GM21528 (cell line): ENCODE data around the gene DGKI.

Source experiments
- ATAC-seq: cut with Tn5 transposase; IDR thresholded peaks from one replicate; pipeline ENCODE4 v1.9.1; 2021; ENCODE audit warnings: mild to moderate bottlenecking, moderate library complexity; ENCODE audit not compliant: unreplicated experiment, low FRiP score

The DGKI gene

DNA sequence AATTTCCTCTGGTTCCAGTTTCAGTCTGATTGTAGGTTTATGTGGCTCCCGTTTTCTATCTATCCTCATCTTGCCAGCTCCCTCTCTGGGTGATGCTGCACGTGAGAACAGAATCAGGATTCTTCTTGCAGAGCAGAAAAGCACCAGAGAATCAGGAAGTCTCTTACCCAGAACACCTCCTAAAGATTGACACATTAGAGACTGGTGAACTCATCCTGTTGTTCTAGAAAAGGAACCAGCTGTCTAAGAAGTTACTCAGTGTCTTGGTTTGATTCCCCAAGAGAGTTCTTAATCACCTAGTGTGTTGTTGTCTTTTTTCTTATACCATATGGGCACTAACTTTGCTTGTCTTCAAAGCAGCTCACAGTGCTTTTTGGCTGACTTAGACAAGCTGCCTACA lies 152.4 kb downstream of the DGKI start:
- ATAC-seq: no peak

DNA sequence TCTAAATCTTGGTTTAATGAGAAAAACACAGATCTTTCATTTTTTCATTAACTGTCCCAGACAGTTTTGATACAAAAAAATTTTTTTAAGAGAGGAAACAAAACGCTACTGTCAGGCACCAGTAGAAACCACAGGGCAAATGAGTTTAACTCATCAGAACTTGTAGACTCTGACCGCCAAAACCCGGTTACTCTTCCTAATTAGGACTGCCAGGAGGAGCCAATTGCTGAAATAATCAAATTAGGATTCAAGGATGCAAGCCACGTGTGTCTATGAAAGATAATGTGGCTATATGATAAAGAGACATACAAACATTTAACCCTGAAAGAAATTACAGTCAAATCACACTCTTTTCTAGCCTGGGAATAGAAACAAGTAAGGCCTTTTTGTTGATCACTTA lies 154.4 kb downstream of the DGKI start:
- no peak for ATAC-seq

DNA sequence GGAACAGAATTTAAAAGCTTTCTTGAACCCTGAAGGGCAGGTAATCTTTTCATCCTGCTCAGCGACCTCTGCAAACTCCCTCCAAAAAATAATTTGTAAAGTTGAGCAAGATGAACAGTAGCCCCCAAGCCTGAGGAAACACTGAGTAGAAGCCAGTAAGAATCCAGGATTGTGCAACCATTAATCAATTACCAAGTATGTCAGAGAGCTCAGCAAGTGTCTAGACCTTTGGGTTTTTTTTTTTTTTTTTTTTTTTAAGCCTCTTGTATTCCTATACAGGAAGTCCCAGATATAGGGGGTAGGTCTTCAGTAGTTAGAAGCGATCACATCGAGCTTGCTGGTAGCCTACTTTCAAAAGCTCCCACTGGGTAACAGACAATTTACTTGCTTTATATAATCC lies 155.2 kb downstream of the DGKI start:
- ATAC-seq: no peak

DNA sequence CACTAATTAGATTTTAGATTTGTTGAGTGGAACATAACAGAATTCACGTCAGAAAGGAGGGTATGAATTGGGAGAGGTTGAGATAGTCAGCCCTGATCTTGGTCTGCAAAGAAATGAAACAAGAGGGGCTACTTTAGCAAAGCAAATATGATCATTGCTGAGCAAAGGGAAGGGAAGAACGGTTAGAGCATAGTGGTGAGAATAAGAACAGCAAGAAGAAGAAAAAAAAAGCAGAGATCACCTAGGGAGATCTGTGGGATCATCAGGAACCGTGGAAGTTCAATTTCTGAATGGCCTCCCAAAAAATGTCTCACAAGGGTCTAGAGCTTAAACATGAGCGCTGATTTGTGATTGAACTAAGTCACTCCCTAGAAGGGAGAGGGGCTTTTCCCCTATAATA lies 156.1 kb downstream of the DGKI start:
- ATAC-seq: no peak

DNA sequence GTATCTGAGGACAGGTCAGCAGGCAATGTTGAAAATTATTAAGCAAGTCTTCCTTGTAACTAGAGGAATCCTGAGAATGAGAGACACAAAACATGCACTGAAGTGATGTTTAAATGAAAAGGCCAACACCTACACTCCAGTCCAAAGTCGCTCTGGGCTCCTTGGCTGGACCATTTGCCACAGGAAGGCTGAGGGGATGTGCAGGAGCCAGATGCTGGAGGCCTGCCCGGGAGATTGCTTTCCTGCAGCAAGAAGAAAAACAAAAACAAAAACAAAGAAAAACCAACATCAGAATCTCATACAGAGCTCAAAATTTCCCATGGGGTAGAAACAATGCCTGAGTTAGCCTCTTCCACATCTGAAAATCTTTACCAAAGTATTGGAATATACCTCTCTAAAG lies 157.0 kb downstream of the DGKI start:
- ATAC-seq: no peak

DNA sequence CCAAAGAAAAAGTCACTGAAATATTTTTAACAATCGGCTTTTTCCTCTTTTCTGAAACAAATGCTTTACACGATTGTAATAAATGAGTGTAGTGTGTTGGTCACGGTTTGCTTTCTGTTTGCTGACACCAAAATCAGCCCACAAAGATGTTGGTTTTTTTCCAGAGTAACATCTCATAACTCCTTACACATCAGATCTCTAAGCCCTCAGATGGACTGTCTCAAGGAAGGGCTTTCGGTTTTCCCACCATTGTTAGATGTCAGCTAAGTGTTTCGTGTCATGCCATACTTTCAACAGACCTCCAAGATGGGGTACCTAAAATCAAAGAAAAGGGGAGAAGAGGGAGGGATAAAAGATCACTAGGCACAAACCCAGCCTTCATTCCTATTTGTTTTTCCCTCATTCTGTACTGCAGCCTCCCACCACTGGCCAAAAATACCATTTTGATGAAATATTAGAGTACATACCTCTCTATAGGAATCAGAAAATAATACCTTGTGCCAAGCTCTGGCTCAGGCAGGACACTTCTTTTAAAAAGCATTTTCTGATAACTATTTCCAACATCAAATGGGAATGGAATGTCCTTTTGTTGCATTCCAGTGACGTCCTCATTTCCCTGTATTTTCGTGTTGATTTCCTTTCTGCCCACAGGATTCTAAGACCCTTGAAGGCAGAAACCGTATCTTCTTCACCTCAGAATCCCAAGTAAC lies 159.1 kb downstream of the DGKI start:
- no peak for ATAC-seq

DNA sequence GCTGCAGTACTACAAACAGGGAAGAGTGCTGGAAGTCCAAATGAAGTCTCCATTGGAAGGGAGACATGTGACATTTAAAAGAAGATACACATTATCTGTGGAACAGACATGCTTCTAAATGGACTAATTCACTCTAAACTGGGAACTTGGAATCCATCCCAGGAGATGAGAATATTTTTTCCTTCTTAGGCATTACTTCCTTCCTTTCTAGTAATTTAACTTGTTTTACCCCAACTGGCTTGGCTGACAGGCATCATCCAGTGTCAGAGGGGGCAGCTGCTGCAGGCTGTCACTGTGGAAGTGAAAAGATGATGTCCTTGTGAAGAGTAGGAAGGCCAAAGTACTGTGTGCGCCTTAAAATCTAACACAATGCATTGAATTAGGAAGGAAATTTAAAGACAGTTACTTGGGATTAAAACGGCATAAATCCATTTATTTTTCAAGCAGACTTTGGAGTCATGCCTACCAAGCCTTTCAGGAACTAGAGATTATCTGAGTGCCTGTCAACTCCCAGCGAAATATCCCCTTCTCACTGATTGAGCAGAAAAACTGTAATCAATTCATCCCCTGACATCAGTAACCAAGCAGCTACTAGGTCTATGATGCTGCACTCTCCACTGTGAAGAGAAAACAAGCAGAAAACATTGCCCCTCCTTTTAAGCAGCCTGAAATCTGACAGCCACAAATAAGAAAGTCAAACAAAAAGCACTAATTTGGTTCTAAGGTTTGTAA lies 161.2 kb downstream of the DGKI start:
- ATAC-seq: no peak

DNA sequence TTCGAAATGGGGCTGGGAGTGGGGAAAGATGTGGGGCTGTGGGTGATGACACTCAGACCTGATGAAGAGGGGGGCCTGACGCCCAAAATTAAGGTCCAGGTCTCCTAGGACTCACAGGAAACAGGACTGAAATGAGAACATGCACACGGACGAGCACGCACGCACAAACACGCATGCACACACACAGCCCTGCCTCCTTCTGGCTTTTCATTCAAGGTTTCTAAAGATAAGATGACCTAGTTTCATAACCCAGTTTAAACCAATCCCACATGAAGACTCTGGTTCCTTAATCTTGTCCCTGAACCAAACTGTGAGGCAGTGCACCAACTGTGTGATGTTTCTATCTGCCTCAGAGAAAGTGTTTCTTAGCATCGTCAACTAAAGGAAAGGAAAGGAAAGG lies 162.0 kb downstream of the DGKI start:
- no peak for ATAC-seq

DNA sequence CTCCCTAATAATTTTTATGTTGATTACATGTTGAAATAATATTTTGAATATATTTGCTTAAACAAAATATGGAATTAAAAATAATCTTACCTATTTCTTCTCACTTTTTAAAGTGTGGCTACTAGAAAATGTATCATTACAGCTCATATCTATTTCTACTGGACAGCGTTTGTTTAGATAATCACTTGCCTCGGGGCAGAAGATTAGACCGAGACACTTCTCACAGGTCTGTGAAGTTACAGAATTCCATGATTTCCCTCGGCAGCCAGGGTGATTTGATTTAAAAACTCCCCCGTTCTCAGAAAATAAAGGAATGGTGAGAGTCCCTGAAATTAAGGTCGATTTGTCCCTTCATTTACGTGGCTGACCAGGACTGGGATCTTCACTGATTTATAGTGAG lies 162.5 kb downstream of the DGKI start:
- ATAC-seq: no peak

DNA sequence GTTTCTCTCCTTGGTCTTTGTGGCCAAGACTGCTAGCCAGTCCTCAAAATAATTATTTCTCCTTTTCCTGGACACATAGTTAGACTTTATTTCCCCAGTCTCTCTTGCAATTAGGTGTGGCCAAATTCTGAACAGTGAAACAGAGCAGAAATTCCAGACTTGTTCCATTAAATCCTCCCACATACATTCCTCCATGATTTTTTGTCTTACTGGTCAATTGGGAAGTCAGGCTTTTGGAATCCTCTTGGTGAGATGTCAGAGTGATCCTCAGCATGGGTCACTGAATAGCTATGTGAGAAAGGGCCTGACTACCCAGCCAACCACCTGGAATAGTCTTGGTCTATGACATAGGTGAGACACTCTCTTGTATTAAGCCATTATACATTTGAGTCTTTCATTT lies 164.2 kb downstream of the DGKI start:
- ATAC-seq: no peak

DNA sequence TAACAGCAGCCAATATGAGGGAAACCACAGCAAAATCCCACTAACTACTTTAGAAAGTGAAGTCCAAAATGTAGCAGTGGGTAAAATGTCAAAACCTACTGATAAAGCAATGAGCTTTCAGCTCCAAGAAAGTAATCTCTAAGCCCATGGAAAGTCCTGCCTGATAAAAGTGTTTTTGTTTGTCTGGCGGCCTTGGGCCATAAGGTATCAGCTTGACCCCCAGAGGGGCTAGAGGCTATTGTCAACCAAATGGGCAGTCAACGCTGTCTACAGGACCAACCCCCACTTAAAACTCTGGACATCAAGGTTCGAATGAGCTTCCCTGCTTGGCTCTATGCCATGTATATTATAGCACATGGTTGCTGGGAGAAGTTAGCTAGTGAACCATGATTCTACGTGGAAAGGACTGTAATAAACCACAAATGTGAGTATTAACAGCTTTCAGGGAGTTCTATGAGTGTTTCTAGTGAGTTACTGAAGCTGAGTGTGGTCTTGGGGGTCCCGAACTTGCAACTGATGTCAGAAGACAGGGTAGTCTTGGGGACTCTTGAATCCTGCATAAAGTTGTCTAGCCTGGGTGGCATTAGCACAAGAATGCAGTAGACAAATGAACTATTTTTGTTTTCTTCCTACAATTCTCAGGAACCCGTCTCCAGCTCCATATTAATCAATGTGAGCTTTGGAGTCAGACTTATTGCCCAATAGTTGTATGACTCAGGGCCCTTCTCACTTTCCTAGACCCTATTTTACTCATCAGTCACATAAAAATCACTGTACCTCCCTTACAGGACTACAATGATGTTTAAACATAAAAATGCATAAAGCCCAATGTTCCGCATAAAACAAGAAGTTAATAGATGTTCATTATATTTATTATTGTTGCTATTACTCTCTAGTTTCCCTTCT lies 164.9 kb downstream of the DGKI start:
- no peak for ATAC-seq

DNA sequence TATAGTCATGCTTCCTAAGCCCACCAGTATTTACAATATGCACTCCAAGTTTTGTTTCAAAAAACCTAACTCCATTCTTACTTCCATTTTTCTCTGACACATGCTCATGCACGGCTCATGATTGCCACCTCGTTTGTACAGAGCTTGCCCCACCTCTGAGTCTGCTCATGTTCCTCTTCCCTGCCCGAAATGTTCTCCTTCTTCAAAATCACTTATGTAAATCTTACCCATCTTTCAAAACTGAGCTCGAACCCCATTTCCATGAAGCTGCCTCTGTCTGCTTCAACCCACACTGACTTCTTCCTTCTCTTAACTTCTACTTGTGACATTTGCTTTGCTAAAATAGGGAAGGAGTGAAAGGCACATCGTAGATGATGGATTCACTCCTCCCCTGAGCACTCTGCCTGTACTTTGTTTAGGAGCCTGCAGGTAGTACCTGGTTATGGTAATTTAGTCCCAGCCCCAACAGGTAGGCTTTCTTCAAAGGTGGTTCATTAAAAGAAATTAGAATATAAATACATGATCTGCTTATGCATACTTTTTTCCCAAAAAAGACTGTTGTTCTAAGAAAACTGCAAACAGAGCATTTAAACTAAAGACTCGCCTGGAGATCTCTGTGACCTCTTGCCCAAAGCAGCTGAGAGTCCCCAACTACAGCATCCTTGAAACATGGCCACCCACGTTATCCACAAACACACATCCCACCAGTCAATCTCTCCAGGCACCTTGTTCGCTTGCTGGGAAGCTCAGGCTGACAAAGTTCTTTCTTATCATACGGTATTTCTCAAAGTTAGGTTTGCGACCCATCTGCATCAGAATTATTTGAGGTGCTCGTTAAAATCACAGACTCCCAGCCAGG lies 172.0 kb downstream of the DGKI start:
- ATAC-seq: no peak

DNA sequence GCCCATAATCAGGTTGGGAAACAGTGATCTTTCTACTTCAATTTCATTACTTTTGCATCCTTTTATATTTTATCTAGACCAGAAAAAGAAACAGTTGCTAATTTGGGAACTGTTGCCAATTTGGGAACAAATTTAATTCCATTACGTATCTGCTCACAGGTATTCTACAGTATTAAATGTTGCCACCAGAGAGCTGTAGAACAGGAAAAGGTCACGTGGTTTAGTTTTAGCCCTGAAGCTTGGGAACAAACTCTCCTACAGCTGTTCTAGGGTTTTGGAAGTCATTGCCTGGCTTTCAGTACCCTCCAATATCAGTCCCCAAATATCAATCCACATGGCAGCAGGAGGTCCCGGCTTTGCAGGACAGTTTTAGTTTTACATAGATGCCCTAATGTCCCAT lies 172.7 kb downstream of the DGKI start:
- ATAC-seq: no peak

DNA sequence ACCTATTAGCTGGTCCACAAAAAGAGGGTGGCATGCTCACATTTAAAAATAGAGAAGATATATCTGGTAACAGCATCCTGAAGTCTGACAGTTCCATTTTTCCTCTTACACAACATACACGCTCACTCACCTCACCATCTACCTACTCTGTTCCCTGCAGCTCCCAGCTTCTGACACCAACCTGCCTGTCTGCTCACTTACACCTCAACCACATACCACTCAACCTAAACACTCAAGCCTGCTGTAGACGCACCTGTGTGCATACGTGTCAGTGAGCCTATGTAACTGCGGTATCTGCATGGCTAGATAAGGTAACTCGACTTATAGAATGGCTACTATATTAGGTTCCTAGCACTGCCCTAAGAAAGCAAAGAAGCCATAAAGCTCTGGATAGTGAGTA lies 174.9 kb downstream of the DGKI start:
- ATAC-seq: no peak

DNA sequence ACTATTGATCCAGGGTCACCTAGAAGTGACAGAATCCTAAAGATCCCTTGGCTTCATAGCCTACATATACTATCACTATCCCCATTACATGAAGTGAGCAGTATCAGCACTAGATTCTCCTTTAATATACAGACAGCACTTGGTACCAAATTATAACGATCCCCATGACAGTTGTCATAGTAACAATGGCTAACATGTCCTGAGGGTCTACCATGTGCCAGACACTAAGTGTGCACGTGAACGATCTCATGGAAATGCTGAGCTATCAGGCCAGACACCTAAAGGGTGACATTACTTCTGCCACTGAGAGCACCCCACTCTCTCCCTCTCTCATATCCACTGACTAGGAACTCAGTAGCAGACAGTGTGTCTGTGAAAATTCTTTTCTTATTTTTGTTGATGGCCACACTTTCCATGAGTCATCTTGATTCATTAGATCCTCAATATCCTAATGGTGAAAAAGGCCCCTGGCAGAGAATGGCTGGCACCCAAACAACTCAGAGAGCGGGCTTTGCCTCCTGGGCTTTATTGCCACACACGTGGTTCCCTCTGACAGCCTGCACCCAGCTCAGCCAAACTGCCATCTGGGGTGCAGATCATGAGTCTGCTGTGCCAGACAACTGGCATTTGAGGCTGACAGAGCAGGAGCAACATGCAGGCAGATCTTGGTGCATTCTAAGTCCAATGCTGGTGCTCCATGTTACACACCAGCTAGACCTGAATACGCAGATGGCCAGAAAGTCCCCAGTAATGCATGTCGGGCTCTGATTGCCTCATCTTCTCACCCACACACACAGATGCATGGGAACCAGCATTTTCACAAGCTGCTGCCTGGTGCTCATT lies 176.3 kb downstream of the DGKI start:
- no peak for ATAC-seq

DNA sequence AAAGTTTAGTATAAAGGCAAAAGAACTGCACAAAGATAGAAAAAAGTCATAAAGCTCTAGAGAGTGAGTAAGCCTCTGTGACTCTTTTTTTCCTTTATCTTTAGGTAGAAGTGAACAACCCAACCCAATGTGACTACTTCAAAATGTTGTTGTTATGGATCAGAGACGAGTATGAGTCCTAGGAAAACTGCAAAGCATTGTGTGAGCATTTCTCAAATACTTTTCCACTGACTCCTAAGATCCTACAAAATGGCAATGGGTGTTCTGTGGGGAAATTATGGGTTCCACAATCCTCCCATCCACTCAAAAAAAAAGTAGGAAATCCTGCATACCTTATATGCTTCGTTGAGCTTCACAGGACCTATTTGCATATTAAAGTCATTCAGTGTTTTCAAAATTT lies 177.1 kb downstream of the DGKI start:
- no peak for ATAC-seq

DNA sequence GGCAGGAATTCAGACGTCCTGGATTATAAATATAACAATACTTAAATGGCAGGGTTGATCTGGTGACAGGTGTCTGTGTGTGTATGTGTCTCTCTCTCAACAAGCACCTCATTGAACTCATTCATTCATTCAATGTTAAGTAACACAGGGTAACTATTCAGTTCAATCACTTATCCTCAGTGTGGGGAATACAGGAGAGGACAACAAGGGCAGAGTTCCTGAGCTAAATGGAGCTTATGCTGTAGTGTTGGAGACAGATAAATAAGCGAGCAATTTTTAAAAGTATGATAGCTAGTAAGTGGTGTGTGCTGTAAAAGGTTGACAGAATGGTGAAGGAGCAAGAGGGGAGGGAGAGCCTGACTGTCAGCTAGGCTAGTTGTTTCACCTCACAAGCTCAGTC lies 178.4 kb downstream of the DGKI start:
- no peak for ATAC-seq

DNA sequence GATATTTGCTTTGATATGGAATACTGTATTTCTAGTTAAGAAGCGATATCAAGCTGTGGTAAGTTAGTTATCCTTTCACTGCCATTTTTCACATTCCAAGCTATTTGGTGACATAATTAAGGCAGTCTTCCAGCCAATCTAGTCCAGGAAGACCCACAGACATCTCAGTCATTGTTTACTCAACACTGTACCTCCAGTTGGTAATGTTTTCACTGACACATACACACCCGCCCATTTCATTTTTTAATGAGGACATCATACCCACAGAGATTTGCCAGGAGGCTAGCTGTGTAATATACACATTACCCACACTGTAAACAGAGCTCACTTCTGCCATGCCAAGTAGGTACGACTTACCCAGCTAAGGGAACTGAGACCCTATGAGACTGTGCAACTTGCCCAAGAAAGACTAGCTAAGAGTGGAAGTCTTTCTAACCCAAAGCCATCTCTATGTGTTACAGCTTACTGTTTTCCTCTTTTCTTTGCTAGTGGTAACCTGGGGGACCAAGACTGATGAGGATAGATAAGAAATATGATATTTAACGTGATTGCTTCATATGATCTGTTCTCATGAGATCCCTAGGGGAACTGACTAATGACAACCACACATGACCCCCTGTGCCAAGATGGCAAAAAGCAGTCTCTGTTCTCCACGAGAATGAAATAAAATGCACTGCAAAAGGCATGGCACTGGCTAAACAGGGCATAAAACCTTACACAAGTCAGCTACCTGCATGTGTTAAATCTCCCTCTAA lies 179.0 kb downstream of the DGKI start:
- ATAC-seq: no peak

DNA sequence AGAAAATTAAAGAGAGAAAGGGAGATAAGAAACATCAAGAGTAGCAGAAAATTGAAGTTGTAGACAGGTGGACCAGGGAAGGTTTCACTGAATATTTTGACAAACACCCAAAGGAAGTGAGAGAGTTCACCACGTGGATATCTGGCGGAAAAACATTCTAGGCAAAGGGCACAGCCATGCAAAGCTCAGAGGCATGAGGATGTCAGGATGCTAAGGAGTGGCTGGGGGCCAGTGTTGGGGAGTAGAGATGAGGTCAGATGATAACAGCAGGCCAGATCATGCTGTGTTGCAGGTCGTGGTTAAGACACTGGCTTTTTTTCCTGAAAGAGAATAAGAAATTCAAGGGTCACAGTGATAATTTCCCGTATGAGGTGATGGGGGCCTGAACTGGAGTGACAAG lies 181.9 kb downstream of the DGKI start:
- ATAC-seq: no peak
